T1000 (cell line): ENCODE data around the gene MPPE1.
A peak's percentile ranks its signal among the peaks of the same experiment; 100 is the strongest.
"Not testable (repeated sequence)": the region's sequence is repeated elsewhere in the genome, so short reads cannot be mapped to it uniquely, and the experiment has no call there.

Experiments
- DNase-seq: peaks from one replicate; lab custom pipeline; 2025; ENCODE audit warnings: mixed read lengths; lab: John Stamatoyannopoulos, UW

MPPE1 gene

GRCh38 chr18:11908182-11909060 lies at the start of gene MPPE1:
TSS of gene MPPE1 (minus strand) at chr18:11908317. CDS start at chr18:11897264, 11,053 bp downstream.
- peak; percentile 48 for DNase-seq

GRCh38 chr18:11957636-11958035 lies 49.5 kb upstream of the MPPE1 start:
- DNase-seq, result no peak

- no peak for DNase-seq
Measured at GRCh38 chr18:11956371-11957308, 48.5 kb upstream of the MPPE1 start.

- DNase-seq, result peak; percentile 63
Measured at GRCh38 chr18:11955239-11956029, 47.3 kb upstream of the MPPE1 start.

GRCh38 chr18:11953113-11953512 lies 45.0 kb upstream of the MPPE1 start:
- DNase-seq, result no peak

- DNase-seq, result no peak
Measured at GRCh38 chr18:11951390-11951851, 43.3 kb upstream of the MPPE1 start.

- no peak for DNase-seq
Measured at GRCh38 chr18:11950824-11951223, 42.7 kb upstream of the MPPE1 start.

- no peak for DNase-seq
Measured at GRCh38 chr18:11948852-11949523, 40.9 kb upstream of the MPPE1 start.

GRCh38 chr18:11947214-11948191 lies 39.4 kb upstream of the MPPE1 start:
- peak; percentile 19 for DNase-seq

GRCh38 chr18:11946756-11947155 lies 38.6 kb upstream of the MPPE1 start:
- no peak for DNase-seq

GRCh38 chr18:11945834-11946659 lies 37.9 kb upstream of the MPPE1 start:
- DNase-seq, result not testable (repeated sequence)

GRCh38 chr18:11944786-11945185 lies 36.7 kb upstream of the MPPE1 start:
- no peak for DNase-seq

GRCh38 chr18:11944252-11944651 lies 36.1 kb upstream of the MPPE1 start:
- DNase-seq, result no peak

- DNase-seq, result no peak
Measured at GRCh38 chr18:11943551-11943950, 35.4 kb upstream of the MPPE1 start.

GRCh38 chr18:11940956-11941355 lies 32.8 kb upstream of the MPPE1 start:
- DNase-seq, result no peak

GRCh38 chr18:11937874-11938478 lies 29.9 kb upstream of the MPPE1 start:
- peak; percentile 8 for DNase-seq

- DNase-seq, result no peak
Measured at GRCh38 chr18:11932393-11932792, 24.3 kb upstream of the MPPE1 start.

- DNase-seq, result no peak
Measured at GRCh38 chr18:11927497-11927896, 19.4 kb upstream of the MPPE1 start.
